D341Med (cell line): ENCODE results near the gene IL6R.
"Not testable (repeated sequence)": the region's sequence is repeated elsewhere in the genome, so short reads cannot be mapped to it uniquely, and the experiment has no call there.

Experiments used
- DNase-seq: peaks from one replicate; pipeline ENCODE4 v3.0.0; 2012; ENCODE audit warnings: low spot score

The IL6R gene

DNA sequence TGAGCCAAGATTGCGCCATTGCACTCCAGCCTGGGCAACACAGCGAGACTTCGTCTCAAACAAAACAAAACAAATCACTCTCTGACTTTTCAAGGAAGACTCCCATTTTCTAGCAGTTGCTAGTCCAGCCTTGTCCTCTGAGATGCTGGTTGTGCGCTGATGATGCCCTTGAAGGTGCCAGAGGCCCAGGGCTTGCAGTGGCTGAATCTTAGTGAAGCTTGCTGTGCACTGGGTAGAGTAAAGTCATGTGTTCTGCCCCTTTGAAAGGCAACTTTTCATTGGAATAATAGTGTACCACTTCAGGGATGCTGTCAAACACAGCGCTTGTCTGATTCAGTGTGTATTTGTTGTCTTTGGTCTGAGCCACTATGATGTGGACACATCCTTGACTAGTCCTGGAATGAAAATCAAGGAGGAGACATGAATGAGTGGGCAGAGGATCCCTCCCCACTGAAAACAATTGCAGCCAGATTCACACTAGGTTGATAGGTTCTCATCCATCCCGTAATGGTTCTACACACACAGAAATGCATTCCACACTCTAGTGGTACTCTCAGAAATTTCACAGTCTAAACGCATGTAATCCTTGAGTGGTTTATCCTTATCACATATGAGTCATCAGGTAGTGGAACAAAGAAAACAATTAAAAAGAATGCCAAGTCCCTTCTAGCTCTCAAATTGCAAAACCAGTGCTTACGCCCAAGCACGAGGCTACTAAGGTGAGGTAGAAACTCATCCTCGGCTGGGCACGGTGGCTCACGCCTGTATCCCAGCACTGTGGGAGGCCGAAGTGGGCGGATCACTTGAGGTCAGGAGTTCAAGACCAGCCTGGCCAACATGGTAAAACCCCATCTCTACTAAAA lies 79.0 kb downstream of the IL6R start:
- DNase-seq: no peak

DNA sequence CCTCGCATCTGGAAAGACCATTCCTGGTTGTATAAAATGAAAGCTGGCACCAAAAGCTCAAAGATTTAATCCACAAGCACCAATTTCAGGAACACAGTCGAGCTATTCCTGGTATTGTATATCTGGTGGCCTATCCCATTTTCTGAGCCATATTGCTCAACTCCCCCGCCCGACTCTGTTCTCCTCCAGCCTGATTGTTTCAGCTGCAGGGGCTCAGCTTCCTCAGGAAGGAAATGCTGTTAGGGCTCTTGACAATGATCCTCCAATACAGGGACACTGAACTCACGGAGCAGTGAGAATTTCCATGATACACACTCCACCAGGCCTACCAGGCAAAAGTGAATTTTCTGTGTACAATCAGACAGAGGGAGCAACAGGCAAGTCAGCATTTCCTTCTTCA lies 80.0 kb downstream of the IL6R start:
- DNase-seq: no peak

- DNase-seq: no peak
Measured at GRCh38 chr1:154485910-154486496, 80.9 kb downstream of the IL6R start.

DNA sequence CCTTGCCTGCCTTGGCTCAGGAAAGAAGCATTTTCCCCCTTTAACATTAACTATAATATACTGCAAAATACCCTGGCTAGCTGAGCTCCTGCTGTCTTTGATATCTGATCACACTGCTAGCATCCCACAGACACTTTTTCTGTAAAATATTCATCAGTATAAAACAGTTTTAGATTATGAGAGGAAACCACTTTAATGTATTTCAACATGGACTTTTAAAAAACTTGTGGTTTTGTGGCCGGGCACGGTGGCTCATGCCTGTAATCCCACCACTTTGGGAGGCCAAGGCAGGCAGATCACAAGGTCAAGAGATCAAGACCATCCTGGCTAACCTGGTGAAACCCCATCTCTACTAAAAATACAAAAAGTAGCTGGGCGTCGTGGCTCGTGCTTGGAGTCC lies 81.6 kb downstream of the IL6R start:
- not testable (repeated sequence) for DNase-seq

DNA sequence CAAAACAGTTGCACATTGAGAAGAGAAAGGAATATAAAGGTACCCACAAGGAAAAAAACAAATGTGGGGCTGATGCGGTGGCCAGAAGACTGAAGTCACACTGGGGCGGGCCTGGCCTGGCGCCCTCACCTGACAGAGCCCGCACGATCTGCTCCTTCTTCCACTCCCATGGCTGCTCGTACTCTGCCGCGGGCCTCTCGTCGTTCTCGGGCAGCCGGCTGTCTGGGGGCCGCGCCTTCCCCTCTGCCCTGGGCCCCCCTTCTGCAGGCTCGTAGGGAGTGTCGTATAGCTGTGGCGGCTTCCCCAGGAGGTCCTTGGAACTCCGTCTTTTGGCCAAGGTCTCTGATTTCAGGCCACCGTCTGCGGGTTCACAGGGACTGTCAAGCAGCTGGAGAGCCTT lies 83.8 kb downstream of the IL6R start:
- DNase-seq: no peak

DNA sequence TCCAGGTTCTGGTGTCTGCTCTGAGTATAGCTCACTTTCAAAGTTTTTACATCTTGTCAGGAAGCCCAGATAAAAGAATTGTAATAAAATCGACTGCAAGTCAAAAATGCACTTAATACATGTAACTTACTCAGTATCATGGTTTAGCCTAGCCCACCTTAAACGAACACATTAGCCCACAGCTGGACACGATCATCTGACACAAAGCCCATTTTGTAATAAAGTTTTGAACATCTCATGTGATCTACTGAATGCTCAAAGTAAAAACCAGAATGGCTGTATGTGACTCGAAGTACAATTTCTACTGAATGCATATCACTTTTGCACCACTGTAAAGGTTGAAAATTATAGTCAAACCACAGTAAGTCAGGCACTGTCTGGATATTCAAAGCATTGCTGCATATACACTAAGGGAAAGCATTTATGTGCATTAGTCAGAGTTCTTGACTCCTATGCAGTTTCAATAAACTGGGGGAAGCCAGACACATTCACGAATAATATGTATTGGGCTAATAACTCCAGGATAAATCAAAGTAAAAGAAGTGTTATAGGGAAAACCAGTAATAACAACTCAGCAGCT lies 84.6 kb downstream of the IL6R start:
- DNase-seq: no peak

GRCh38 chr1:154490317-154490716 lies 85.2 kb downstream of the IL6R start:
- no peak for DNase-seq

DNA sequence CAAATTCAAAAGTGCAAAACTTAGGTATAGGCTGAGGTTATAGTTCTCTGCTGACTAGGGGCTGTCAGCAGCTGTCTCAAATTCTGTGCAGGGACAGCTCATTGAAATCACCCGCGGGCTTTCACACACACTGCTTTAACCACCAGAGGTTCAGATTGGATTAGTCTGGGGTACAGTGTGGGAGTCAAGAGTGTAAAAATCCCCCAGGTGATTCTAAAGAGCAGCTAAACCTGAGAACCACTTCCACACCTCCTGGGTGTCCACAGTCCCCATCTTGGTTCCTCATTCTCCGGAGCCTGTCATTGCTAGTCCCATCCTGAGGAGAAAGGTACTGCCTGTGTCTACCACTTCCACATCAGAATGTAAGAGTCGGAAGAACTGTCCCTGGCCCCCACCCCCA lies 87.0 kb downstream of the IL6R start:
- DNase-seq: no peak

DNA sequence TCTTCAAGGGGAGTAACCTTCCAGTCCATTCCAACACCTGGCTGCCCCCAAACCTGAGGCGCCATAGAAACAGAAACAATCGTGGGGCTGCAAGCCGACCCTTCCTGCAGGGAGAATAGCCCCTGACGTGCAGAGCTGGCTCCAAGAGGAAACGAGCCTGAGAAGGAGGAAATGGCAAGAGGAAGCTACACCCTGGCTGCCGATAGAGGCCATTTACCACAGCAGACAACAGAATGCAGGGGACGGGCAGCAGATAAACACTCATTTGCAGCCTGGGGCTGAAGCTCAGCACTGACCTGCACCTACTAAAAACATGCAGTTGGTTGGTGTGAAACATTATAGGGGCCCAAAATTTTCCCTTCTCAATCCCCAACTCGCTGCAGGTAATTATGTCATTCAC lies 88.1 kb downstream of the IL6R start:
- no peak for DNase-seq

DNA sequence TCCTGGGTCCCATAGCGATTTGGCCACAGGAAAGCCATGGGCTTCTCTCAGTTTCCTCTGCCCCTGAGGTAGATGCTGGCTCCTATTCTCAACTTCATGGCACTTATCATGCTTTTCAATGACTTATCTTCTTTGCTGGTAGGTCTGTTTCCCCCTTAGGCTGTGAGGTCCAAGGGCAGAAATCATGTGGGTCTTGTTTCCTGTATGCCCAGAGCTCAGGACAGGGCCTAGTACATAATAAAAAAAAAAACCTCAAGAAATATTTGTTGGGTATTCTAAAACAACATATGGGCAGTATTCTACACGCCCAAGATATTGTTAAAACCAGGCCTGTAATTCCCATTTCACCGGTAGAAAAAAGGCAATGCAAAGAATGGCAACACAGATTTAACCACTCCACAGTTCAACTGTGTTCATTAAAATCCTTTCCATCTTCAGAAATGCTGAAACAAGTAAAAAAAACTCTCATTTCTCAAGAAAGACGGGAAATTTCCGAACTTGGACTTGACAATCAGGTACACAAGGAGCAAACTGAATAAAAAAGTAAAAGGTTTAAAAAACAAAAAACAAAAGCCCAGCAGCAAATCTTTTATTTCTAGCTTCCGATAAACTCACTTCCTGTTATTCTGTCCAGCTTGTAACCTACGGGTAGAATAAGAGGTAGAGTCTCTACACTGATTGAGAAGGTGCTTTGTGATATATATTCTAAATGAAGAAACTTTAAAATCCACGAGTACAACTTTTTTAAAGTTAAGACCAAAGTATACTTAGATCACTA lies 90.5 kb downstream of the IL6R start:
- DNase-seq: no peak

- no peak for DNase-seq
Measured at GRCh38 chr1:154496383-154496782, 91.2 kb downstream of the IL6R start.

DNA sequence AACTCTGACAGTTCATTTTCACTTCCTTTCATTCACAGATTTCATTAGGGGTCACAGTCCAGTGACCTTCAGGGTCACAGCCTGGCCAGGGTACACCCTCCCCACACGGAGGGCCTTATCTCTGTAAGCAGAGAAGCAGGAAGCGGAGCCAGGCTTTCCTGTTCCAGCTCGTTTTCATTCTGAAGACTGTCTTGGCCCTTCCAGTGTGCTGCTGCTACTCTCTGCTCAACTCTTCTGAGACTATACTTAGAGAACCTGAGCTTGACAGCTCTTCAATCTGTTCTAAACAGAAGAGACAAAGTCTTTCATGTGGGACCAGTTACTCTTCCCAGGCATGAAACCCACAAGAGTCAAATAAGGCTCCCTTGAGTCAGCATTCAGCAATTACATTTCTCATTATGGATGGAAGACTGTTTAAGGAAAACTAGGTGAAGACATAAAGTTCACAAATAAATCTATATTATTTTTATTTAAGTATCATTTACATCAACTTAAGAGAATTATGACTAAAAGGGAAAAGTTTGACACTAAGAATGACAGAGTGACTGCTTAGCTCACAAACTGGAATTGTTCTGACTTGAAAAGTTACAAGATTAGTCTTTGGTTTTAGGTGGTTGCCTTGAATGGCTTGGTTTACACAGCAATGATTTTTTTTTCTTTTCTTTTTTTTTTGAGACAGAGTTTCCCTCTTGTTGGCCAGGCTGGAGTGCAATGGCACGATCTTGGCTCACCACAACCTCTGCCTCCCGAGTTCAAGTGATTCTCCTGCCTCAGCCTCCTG lies 92.1 kb downstream of the IL6R start:
- DNase-seq: no peak

GRCh38 chr1:154499446-154499845 lies 94.3 kb downstream of the IL6R start:
- no peak for DNase-seq

GRCh38 chr1:154500533-154500932 lies 95.4 kb downstream of the IL6R start:
- DNase-seq: no peak

GRCh38 chr1:154501423-154502065 lies 96.4 kb downstream of the IL6R start:
- peak; percentile 53 for DNase-seq

DNA sequence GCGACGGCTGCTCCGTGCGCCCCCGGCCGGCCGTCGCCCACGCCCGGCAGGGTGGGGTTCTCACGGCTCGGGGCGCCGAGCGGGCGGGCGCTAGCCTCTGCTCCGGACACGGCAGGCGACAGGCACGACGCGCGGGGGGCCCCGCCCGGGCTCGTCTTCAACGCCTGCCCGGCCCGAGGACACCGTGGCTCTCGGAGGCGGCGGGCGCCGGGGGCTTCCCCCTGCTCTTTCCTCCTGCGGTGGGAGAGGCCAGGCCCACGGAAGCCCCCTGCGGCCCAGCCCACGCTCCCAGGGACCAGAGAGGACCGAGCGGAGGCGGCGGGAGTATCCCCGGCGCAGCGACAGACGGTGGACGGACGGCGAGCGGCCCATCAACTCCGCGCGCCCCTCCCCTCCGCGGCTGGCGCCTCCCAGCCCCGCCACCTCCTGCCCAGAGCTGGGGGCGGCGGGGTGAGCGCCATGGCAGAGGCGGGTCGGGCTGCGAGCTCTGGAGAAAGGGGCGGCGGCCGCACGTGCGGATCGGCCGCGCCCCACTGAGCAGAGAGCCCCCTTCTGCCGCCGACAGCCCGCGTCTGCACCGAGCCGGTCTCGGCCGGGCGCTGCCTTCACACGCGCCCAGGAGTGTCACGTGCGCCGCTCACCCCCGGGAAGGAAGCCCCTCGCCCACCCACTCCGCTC lies 97.1 kb downstream of the IL6R start, which contains the start of the genes SHE and TDRD10:
SHE (minus strand) TSS at position 347 of the 678 bp plus-strand sequence. CDS start 386 bp downstream, outside the sequence.
TDRD10 (plus strand) TSS at position 154 of the 678 bp plus-strand sequence. CDS start 4,685 bp downstream, outside the sequence.
- peak; percentile 57 for DNase-seq

DNA sequence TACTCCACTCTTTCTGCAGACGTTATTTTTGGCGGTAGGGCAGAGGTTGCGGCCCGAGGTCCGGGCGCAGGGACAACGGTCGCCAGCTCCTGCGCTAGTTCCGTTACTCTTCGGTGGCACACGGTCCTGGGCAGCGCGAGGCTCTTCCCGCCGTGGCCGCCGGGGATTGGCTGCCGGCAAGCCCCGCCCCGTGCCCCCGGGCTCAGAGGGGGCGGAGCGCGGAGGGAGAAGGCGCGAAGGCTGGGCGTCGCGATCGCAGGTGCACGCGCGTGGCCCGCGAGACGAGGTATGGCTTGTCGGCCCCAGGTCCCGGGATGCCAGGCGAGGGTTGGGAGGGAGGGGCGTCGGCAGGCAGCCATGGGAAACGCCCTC lies 97.6 kb downstream of the IL6R start:
- no peak for DNase-seq

DNA sequence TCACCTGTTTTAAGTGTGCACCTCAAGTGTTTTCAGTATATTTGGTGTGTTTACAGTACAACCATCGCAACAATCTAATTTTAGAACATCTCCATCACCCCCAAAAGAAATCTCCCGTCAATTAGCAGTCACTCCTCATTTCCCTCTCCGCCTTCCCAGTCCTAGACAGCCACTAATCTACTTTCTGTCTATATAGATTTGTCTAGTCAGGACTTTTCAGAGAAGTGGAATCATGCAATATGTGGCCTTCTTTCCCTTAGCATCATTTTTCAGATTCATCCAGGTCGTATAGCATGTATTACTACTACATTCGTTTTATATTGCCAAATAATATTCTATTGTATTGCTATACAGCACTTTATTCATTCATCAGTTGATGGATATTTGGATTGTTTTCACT lies 98.8 kb downstream of the IL6R start:
- DNase-seq: no peak

DNA sequence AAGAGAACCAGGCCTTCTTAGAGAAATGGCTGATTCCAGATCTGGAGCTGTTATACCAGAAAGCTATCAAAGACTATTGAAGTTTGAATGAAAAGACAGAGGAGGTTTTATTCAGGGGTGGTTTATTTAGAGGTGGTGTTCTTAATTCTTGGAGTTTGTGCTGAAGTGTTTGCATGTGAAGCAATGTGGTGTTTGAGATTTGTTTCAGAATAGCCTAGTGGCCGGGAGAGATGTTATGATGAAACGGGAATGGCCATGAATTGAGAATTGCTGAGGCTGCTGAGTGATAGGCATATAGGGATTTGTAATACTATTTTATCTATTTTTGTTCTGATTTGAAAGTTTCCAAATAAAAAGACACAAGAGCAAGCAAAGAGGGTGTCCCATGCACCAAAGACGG lies 107.6 kb downstream of the IL6R start:
- no peak for DNase-seq

- no peak for DNase-seq
Measured at GRCh38 chr1:154514066-154514553, 109.0 kb downstream of the IL6R start.
